ENCODE results near the gene NSD1. TPM values are rescaled to one million over a fixed set of nuclear protein-coding genes. Genes with fewer than 3 reads are reported as not detected.
A peak's percentile ranks its signal among the peaks of the same experiment; 100 is the strongest.

Gene NSD1
- total RNA-seq, 2 donors from 2014 or later, result 40.6 to 44.2 TPM

GRCh38 chr5:177325868-177326381, 192.4 kb downstream of the NSD1 start:
- intact Hi-C loops (cut with DNase I), result no loop called here
- DNase-seq (no peak), ATAC-seq (no peak)

GRCh38 chr5:177327539-177328522, 194.3 kb downstream of the NSD1 start:
- ATAC-seq, result peak; percentile 69 to 86
- DNase-seq, result peak; percentile 76
- intact Hi-C loops (cut with DNase I), result no loop called here

- intact Hi-C loops (cut with DNase I), result no loop called here
- ATAC-seq, result no peak
- DNase-seq, result no peak
These were observed 195.1 kb downstream of the NSD1 start for GRCh38 chr5:177328545-177329231.

- no peak for ATAC-seq
- intact Hi-C loops (cut with DNase I), result no loop called here
These were observed 196.3 kb downstream of the NSD1 start for GRCh38 chr5:177329883-177330282.

GRCh38 chr5:177330991-177331842, 197.6 kb downstream of the NSD1 start:
- DNase-seq (no peak), ATAC-seq (no peak)
- intact Hi-C loops (cut with DNase I), result no loop called here

More at GRCh38 chr5:177329883-177330282, 196.3 kb downstream of the NSD1 start:
- DNase-seq, result no peak

GRCh38 chr5:177332031-177332895, 198.7 kb downstream of the NSD1 start:
- intact Hi-C loops (cut with DNase I), result no loop called here
- no peak for ATAC-seq
- DNase-seq, result no peak

GRCh38 chr5:177332896-177333260, 199.3 kb downstream of the NSD1 start:
- ATAC-seq (no peak), DNase-seq (no peak)
- intact Hi-C loops (cut with DNase I), result no loop called here

- ATAC-seq, result no peak
- intact Hi-C loops (cut with DNase I), result no loop called here
- DNase-seq, result no peak
These were observed 200.0 kb downstream of the NSD1 start for GRCh38 chr5:177333420-177334154.

GRCh38 chr5:177334155-177334551, 200.6 kb downstream of the NSD1 start:
- no peak for ATAC-seq
- intact Hi-C loops (cut with DNase I), result no loop called here

GRCh38 chr5:177334781-177335700, 201.5 kb downstream of the NSD1 start:
- ATAC-seq (peak; percentile 52 to 83), DNase-seq (no peak)
- intact Hi-C loops (cut with DNase I), result no loop called here

More at GRCh38 chr5:177334155-177334551, 200.6 kb downstream of the NSD1 start:
- no peak for DNase-seq

- ATAC-seq (peak; percentile 9 to 13), DNase-seq (no peak)
- intact Hi-C loops (cut with DNase I), result no loop called here
These were observed 202.1 kb downstream of the NSD1 start for GRCh38 chr5:177335701-177336065.

GRCh38 chr5:177336112-177336511, 202.5 kb downstream of the NSD1 start:
- intact Hi-C loops (cut with DNase I), result no loop called here
- ATAC-seq, result no peak
- no peak for DNase-seq

- no peak for ATAC-seq
- DNase-seq, result no peak
- intact Hi-C loops (cut with DNase I), result no loop called here
These were observed 203.3 kb downstream of the NSD1 start for GRCh38 chr5:177336603-177337494.

- ATAC-seq, result no peak
- no peak for DNase-seq
- intact Hi-C loops (cut with DNase I), result no loop called here
These were observed 204.9 kb downstream of the NSD1 start for GRCh38 chr5:177338251-177339106.

Data from left cardiac atrium (tissue), 4 donors.